Measurements from ENCODE around the gene TIMM17A.
"Not testable (repeated sequence)": the region's sequence is repeated elsewhere in the genome, so short reads cannot be mapped to it uniquely, and the experiment has no call there.

The TIMM17A gene

GRCh38 chr1:201955009-201955728 lies at the start of gene TIMM17A:
TSS of gene TIMM17A (plus strand) at chr1:201955503. CDS start at chr1:201955527, 24 bp downstream.
- DNase-seq = peak; percentile 89

- no peak for DNase-seq
Observed at GRCh38 chr1:201906336-201906735, 49.0 kb upstream of the TIMM17A start.

- no peak for DNase-seq
Observed at GRCh38 chr1:201907621-201908020, 47.7 kb upstream of the TIMM17A start.

- DNase-seq = no peak
Observed at GRCh38 chr1:201911826-201912571, 43.3 kb upstream of the TIMM17A start.

- DNase-seq = no peak
Observed at GRCh38 chr1:201912832-201913231, 42.5 kb upstream of the TIMM17A start.

GRCh38 chr1:201914456-201915235 lies 40.7 kb upstream of the TIMM17A start:
- DNase-seq = no peak

GRCh38 chr1:201916649-201917249 lies 38.6 kb upstream of the TIMM17A start:
- no peak for DNase-seq

GRCh38 chr1:201917362-201918033 lies 37.8 kb upstream of the TIMM17A start:
- no peak for DNase-seq

- no peak for DNase-seq
Observed at GRCh38 chr1:201918343-201918742, 37.0 kb upstream of the TIMM17A start.

- no peak for DNase-seq
Observed at GRCh38 chr1:201921952-201922558, 33.2 kb upstream of the TIMM17A start.

- DNase-seq = no peak
Observed at GRCh38 chr1:201925301-201925567, 30.1 kb upstream of the TIMM17A start.

GRCh38 chr1:201925981-201926645 lies 29.2 kb upstream of the TIMM17A start:
- DNase-seq = no peak

GRCh38 chr1:201928266-201928665 lies 27.0 kb upstream of the TIMM17A start:
- no peak for DNase-seq

- no peak for DNase-seq
Observed at GRCh38 chr1:201930137-201930536, 25.2 kb upstream of the TIMM17A start.

GRCh38 chr1:201930803-201931202 lies 24.5 kb upstream of the TIMM17A start:
- no peak for DNase-seq

GRCh38 chr1:201933840-201934430 lies 21.4 kb upstream of the TIMM17A start:
- no peak for DNase-seq

- no peak for DNase-seq
Observed at GRCh38 chr1:201937624-201938213, 17.6 kb upstream of the TIMM17A start.

GRCh38 chr1:201938440-201939035 lies 16.8 kb upstream of the TIMM17A start:
- DNase-seq = no peak

- DNase-seq = no peak
Observed at GRCh38 chr1:201939148-201939547, 16.2 kb upstream of the TIMM17A start.

GRCh38 chr1:201939574-201939973 lies 15.7 kb upstream of the TIMM17A start:
- no peak for DNase-seq

GRCh38 chr1:201940316-201940715 lies 15.0 kb upstream of the TIMM17A start:
- not testable (repeated sequence) for DNase-seq

Data from activated CD4-positive, alpha-beta T cell treated with anti-CD3 and anti-CD28 coated beads for 4 hours (primary cell).